Subcutaneous abdominal adipose tissue (tissue), 5 donors: Measurements from ENCODE around the gene SOX21.

Experiments used
- H3K27ac ChIP-seq: one replicate; pipeline ENCODE4 v1.7.0; 2013; ENCODE audit warnings: low read depth, mild to moderate bottlenecking, inconsistent platforms, low read length, moderate library complexity
- H3K27me3 ChIP-seq, 5 donors: one replicate each; pipeline ENCODE4 v1.7.0; 2013; ENCODE audit warnings: low read length in 5 of 5, inconsistent platforms in 1 of 5; ENCODE audit not compliant: control insufficient read depth in 5 of 5, insufficient read depth in 4 of 5
- H3K36me3 ChIP-seq, 5 donors: one replicate each; pipeline ENCODE4 v1.7.0; 2013; ENCODE audit warnings: low read length in 5 of 5; ENCODE audit not compliant: control insufficient read depth in 5 of 5, insufficient read depth in 5 of 5
- H3K4me1 ChIP-seq, 5 donors: one replicate each; pipeline ENCODE4 v1.7.0; 2013; ENCODE audit warnings: low read length in 5 of 5, mild to moderate bottlenecking in 3 of 5, moderate library complexity in 1 of 5; ENCODE audit not compliant: control insufficient read depth in 5 of 5, insufficient read depth in 5 of 5
- H3K4me3 ChIP-seq, 5 donors: one replicate each; pipeline ENCODE4 v1.7.0; 2013; ENCODE audit warnings: low read length in 5 of 5, low read depth in 1 of 5
- H3K9ac ChIP-seq, 5 donors: one replicate each; pipeline ENCODE4 v1.7.0; 2013; ENCODE audit warnings: low read length in 5 of 5, mild to moderate bottlenecking in 4 of 5, moderate library complexity in 3 of 5
- H3K9me3 ChIP-seq, 5 donors: one replicate each; pipeline ENCODE4 v1.7.0; 2013; ENCODE audit warnings: low read length in 5 of 5; ENCODE audit not compliant: control insufficient read depth in 5 of 5
- donor health status: healthy.
- donor health status: healthy.
- donor health status: healthy.
- donor health status: healthy.
- donor health status: healthy.

The SOX21 gene

GRCh38 chr13:94710065-94710781, 2.1 kb downstream of the SOX21 start:
- H3K36me3 ChIP-seq = no peaks in the 10 kb centered on the region
- peaks cover 0 to 39% (median 30%) of the 10 kb centered on the region in 5 donors for H3K4me1 ChIP-seq
- H3K9ac ChIP-seq = no peak overlapping the region
- no peak overlapping the region for H3K27ac ChIP-seq
- H3K9me3 ChIP-seq = no peaks in the 10 kb centered on the region
- no peak overlapping the region for H3K4me3 ChIP-seq
- peaks cover 61 to 92% (median 69%) of the 10 kb centered on the region in 5 donors for H3K27me3 ChIP-seq

DNA sequence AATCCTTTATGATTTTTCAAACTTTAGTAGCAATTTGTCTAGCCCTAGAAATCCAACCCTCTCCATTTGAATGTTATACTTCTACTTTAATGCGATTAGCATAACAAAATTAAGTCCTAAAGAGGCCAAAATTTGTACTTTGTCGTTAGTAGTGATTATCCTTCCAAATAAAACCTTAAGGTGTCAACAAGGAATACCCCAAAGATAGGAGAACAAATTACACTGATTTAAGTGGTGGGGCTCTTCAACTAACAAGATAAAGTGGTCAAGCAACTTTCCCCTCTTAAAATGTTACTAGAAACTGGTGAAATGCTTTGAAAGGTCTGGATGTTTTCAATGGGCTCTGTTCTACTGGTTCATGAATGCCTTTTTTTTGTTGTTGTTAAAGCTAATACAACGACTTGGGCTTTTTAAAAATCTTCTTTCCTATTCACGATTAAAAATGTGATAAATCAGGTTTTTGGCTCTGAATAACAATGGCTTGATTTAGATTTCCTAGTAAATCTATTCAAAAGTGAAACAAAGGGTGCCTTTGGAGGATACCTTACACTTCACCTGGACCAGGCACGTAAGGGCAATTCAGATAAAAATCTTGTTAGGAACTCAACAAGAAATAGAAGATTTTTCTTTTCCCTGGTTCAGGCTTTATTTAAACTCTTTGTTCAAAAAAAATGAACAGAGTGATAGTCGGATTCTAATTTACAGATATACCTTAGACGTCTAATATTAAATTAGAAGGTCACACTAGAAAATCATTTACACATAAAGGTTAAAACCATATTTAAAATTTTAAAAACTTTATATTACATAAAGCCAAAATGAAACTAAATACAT, 3.1 kb downstream of the SOX21 start:
- H3K9me3 ChIP-seq = no peaks in the 10 kb centered on the region
- H3K36me3 ChIP-seq = no peaks in the 10 kb centered on the region
- no peak overlapping the region for H3K27ac ChIP-seq
- peaks cover 0 to 39% (median 30%) of the 10 kb centered on the region in 5 donors for H3K4me1 ChIP-seq
- H3K4me3 ChIP-seq = no peak overlapping the region
- H3K9ac ChIP-seq = no peak overlapping the region
- H3K27me3 ChIP-seq = peaks cover 63 to 92% (median 65%) of the 10 kb centered on the region in 5 donors

- H3K27ac ChIP-seq = no peak overlapping the region
- H3K9ac ChIP-seq = no peak overlapping the region
- no peaks in the 10 kb centered on the region for H3K9me3 ChIP-seq
- H3K36me3 ChIP-seq = no peaks in the 10 kb centered on the region
- H3K27me3 ChIP-seq = peaks cover 66 to 94% (median 67%) of the 10 kb centered on the region in 5 donors
- H3K4me3 ChIP-seq = no peak overlapping the region
- peaks cover 0 to 36% (median 29%) of the 10 kb centered on the region in 5 donors for H3K4me1 ChIP-seq
Measured at GRCh38 chr13:94708031-94708859, 4.1 kb downstream of the SOX21 start.

DNA sequence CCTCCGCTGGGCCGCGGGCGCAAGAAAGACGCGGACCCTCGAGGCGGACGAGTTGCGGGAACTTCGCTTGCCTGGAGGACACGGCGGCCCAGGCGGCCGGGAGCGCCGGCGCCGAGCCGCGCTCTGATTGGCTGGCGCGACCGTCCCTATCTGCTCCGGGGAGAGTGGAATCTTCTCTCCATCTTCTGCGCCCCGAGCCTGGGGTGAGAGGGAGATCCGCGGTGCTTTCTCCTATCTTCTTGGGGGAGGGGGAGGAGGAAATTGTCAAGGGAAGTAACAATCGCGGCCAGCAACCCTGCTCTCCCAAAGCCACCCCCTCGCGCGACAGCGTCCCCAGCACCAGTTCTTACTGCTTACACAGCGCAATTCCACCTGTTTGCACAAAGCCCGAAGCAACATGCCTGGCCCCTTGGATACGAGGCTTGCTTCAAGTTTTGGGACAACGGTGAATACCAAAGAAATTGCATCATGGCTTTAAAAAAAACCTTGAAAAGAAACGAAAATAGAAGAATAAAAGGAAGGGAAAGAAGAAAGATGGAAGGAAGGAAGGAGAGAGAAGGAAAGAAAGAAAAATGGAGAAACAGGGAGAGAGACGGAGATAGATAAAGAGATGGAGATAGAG, 4.8 kb downstream of the SOX21 start:
- Histone ChIP-seq H3K4me3 (peak overlapping the region in 2 of 5 donors; percentile 6 to 47), H3K27me3 (peaks cover 65 to 94% (median 71%) of the 10 kb centered on the region in 5 donors), H3K4me1 (peaks cover 0 to 29% (median 23%) of the 10 kb centered on the region in 5 donors), H3K27ac (no peak overlapping the region), H3K36me3 (no peaks in the 10 kb centered on the region), H3K9me3 (no peaks in the 10 kb centered on the region), H3K9ac (no peak overlapping the region)

DNA sequence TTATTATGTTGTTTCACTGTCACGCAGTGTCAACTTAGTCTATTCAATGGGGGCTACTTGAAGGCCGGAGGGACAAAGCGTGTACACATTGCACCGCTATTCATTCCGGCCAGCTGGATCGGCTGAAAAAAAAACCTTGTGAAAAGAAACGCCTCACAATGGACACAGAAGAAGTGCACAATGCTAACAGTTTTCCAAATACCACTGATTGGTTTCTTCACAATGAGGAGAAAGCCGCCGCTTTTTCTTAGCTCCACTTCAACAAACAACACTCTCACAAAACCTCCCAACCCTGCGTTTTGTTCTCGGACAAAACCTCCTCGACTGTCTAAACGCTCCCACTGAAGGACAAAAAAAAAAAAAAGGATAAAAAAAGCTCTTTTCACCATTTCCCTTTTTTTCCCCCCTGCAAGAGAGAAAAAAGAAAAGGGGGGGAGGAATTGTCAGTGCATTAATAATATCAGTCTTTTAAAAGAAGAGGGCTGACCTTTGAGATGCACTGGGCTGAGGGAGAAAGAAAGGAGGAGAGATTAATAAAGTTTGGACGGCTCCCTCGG, 5.4 kb downstream of the SOX21 start:
- peak overlapping the region in 1 of 5 donors; percentile 47 for H3K4me3 ChIP-seq
- peaks cover 0 to 24% (median 18%) of the 10 kb centered on the region in 5 donors for H3K4me1 ChIP-seq
- no peaks in the 10 kb centered on the region for H3K36me3 ChIP-seq
- H3K9me3 ChIP-seq = no peaks in the 10 kb centered on the region
- H3K27me3 ChIP-seq = peaks cover 64 to 94% (median 73%) of the 10 kb centered on the region in 5 donors
- H3K27ac ChIP-seq = no peak overlapping the region
- no peak overlapping the region for H3K9ac ChIP-seq

DNA sequence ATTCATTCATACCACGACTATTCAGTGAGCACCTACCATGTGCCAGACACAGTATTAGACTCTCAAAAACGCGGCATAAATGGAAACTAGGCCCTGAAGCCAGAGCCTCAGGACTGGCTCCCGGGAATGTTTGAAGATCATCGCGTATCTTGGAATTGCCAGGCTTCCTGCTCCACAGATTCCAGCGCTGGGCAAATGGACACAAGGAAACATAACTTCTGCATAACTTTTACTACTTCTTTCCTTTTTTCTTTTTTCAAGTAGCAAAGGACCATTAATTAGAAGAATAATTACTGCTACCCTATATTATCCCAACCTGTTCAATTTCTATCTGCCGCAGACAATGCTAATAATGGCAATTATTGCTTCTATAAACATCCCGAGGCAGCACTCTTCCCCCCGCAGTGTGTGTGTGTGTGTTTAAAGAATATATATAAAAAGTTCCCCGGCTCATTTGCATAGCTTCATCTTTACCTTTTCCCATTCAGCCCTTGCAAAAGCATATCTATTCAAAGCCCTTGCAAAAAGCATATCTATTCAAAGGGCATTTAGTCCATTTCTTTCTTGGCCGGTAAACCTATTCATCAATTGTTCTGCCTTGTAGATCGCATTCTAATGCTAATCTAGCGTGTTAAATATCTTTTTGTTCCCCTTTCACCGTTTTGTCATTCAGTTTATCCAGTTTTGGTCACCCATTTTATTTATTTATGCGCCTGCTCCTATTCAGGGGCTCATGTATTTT, 6.1 kb downstream of the SOX21 start:
- H3K9ac ChIP-seq = no peak overlapping the region
- peaks cover 66 to 96% (median 79%) of the 10 kb centered on the region in 5 donors for H3K27me3 ChIP-seq
- H3K9me3 ChIP-seq = no peaks in the 10 kb centered on the region
- no peak overlapping the region for H3K27ac ChIP-seq
- H3K4me3 ChIP-seq = no peak overlapping the region
- peaks cover 0 to 20% (median 15%) of the 10 kb centered on the region in 5 donors for H3K4me1 ChIP-seq
- H3K36me3 ChIP-seq = no peaks in the 10 kb centered on the region

DNA sequence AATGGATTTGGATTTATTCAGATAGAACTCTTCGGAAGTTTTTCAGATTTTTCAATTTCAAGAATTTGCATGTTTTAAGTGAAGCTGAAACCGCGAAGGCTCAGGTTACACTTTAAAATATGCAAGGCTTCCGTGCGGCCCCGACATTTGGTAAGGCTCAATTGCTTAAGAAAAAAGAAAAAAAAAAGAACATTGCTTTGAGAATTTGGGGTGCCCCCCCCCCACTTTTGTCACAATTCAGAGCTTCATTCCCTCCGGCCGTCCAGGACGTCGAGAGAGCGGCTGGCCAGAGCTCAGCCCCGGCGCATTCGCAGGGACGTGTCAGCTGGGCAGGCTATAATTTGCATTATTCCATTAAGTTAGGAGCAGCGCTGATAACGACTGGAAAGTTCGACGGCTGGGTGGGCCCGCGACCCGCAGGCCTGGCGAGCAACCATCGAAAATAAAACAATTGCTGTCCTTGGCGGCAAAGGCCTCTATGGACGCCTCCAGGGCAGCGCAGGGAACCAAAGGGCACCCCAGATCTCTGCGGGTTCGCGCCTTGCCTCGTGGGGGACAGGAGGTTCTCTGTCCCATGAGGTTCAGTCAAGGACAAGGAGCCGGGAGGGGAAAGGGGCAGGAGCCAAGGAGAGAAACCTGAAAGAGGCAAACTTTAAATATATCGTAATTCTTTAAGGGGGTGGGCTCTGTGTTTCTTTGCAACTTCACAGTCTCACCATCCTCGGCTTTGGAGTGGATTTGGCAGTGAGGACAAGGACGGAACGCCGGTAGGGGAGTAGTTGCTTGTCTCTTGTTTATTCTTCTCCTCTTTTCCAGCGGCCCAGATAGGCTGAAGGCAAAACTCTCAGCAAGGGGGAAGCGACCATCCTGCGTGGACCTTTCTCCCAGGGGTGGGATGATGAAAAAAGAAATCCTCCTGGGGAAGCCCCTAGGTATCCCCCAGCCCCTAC, 7.0 kb downstream of the SOX21 start:
- H3K27me3 ChIP-seq = peaks cover 65 to 98% (median 80%) of the 10 kb centered on the region in 5 donors
- H3K4me3 ChIP-seq = no peak overlapping the region
- H3K36me3 ChIP-seq = no peaks in the 10 kb centered on the region
- no peak overlapping the region for H3K27ac ChIP-seq
- H3K4me1 ChIP-seq = peaks cover 0 to 16% (median 11%) of the 10 kb centered on the region in 5 donors
- H3K9ac ChIP-seq = no peak overlapping the region
- no peaks in the 10 kb centered on the region for H3K9me3 ChIP-seq

DNA sequence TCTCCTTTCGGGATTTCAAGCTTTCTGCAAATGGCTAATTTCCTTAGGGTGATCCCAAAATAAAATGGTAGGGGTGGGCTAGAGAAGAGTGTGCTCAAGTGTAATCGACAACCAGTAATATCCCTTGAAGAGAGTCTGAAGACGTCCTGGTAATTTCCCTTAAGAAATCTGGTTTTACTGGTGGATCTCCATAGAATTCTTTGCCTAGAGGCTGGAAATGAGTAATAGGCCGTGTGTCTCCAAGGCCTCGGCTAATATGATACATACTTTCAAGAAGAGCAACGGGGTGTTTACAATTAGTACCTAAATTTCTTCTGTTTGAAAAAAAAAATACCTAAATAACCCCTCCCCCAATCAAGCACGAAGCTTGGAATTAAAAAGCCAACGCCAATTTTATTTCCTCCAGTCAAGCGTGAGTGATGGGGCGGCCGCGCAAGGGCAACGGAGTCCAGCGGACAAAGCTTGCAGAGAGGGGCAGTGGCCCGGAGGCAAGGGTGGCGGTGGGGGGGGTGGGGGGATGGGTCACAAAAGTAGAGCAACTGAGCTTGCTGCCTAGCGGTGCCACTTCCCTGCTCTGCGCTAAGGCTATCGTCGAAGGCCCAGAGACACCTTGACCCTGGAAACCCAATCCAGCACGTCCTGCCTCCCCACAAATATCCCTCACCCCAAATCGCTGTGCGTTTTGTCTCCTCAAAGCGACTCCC, 7.8 kb downstream of the SOX21 start:
- Histone ChIP-seq H3K27ac (no peak overlapping the region), H3K9me3 (no peaks in the 10 kb centered on the region), H3K4me1 (peaks cover 0 to 16% (median 11%) of the 10 kb centered on the region in 5 donors), H3K36me3 (no peaks in the 10 kb centered on the region), H3K9ac (no peak overlapping the region), H3K4me3 (no peak overlapping the region), H3K27me3 (peaks cover 62 to 97% (median 86%) of the 10 kb centered on the region in 5 donors)
